HG03175 (cell line): ENCODE results near the gene TLK1.
"Not testable (repeated sequence)": the region's sequence is repeated elsewhere in the genome, so short reads cannot be mapped to it uniquely, and the experiment has no call there.

Source experiments
- ATAC-seq: cut with Tn5 transposase; IDR thresholded peaks from one replicate; pipeline ENCODE4 v1.9.1; 2021; ENCODE audit warnings: mild to moderate bottlenecking, moderate library complexity; ENCODE audit not compliant: unreplicated experiment

Gene TLK1

GRCh38 chr2:171171808-171172207 lies 11.1 kb upstream of the TLK1 start:
- no peak for ATAC-seq

- ATAC-seq: no peak
Observed at GRCh38 chr2:171169839-171170238, 9.1 kb upstream of the TLK1 start.

DNA sequence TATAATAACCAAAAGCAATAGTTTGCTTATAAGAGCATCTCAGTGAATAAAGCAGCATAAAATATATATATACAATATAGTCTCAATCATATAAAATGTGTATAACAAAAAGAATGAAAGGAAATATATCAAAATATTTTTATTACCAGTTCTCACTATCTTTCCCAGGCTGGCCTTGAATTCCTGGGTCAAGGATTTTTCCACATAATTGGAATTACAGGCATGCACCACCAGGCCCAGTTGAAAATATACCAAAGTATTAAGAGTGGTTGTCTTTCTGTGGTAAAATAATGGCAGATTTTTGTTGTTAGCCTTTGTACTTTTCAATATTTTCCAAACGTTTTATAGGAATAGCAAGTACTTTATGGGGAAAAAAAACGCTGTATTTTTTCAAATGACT lies 8.6 kb upstream of the TLK1 start:
- ATAC-seq: no peak

DNA sequence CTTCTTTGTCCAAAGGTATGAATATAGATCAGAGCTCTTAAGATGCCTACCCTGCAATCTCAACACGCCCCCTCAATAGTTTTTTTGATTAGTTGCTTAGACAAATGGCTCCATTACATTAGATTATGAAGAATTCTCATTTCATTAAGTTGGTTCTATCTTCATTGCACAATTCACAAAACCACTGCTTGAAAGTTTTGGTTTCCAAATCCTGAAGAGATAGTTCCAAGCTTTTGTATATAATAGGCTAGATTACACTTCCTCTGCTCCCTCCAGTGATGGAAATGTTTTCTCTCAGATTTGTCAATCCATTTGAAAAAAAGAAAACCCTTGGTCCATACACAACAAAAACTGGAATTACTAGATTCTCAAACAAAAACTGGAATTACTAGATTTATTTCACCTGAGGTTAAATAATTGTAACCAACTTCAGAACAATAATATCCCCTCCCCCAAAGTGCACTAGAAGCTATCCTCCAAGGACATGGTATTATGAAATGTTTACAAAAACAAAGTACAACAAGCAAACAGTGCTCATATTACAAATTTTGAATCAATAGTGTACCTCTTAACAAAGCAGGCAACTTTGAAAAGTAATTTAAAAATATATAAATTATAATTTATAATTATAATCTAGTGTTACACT lies 6.8 kb upstream of the TLK1 start:
- no peak for ATAC-seq

- ATAC-seq: no peak
Observed at GRCh38 chr2:171166328-171166983, 5.8 kb upstream of the TLK1 start.

GRCh38 chr2:171165967-171166327 lies 5.3 kb upstream of the TLK1 start:
- no peak for ATAC-seq

DNA sequence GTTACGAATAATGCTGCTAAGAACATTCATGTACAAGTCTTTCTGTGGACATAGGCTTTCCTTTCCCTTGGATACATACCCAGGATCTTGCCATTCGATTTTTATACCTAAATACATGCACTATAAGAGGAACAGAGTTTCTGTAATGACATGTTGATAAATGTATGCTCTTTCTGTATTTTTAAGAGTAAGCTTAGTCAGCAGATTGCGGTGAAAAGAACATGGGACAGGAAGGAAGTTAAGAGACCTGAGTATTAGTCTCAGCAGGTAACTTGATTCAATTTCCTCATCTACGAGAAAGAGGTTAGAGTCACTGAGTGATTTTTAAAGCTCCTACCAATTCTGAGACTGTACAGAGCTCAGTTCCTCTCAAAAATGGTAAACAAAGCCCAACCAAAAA lies 2.6 kb upstream of the TLK1 start:
- no peak for ATAC-seq

GRCh38 chr2:171162522-171163197 lies 2.0 kb upstream of the TLK1 start:
- ATAC-seq: not testable (repeated sequence)

- peak; percentile 56 for ATAC-seq
Observed at GRCh38 chr2:171160956-171161740, 455 bp upstream of the TLK1 start.

GRCh38 chr2:171159372-171160118 lies 1.1 kb downstream of the TLK1 start:
- peak; percentile 19 for ATAC-seq

DNA sequence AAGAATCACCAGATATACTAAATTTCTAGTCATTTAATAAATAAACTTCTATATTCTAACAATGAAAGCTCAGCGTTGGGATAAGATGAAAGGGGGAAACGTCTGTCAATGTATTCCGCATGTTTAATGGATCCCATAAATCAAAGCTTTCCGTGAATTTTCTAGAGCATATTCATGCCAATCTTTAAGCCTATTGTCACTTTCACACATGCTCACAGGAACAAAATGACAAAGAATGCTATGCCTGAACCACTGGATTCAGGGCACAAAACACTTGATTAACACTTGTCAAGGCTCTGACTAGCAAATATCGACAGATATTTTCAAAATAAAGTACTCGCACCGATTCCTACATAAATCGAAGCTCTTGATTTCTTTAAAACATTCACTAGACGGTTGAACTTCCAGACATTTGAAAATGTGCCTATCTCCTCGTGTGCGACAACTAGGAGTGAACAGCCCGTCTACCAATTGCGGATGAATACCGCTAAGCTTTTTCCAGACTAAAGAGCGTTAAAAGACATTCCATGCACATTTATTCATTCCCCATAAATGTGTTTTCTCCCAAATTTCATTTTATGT lies 1.8 kb downstream of the TLK1 start:
- ATAC-seq: no peak

- ATAC-seq: no peak
Observed at GRCh38 chr2:171158036-171158789, 2.5 kb downstream of the TLK1 start.

- no peak for ATAC-seq
Observed at GRCh38 chr2:171157109-171157500, 3.6 kb downstream of the TLK1 start.

GRCh38 chr2:171154348-171154747 lies 6.3 kb downstream of the TLK1 start:
- no peak for ATAC-seq

- no peak for ATAC-seq
Observed at GRCh38 chr2:171150694-171151285, 9.9 kb downstream of the TLK1 start.

DNA sequence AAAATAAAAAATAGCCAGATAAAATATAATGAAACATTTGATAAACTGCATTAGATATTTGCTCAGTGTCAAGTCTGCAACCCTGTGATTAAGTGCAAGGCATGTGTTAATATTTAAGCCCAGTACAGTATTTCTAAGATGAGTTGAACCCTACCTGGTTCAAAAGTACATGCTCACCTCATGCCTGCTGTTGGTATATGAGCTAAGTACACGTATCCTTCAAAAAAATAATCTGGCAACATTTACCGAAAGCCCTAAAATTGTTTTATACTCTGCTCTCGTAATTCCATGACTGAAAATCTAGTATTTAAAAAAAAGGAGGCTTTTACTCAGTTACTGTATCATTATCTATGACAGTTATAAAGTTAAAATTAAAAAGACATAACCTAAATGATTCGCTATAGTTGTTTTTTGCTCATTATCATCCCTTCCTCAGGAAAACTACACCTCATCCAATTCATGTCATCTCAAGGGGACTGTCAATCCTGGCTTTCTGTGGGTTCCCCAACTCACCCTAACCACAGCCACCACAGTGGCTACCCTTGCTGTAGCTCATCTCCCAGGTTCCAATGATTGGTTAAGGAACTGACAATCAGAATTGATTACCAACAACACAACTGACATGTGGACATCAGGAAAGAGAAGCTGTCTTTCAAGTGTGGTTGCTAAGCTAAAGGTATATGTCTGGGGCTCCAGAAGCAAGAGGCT lies 10.6 kb downstream of the TLK1 start:
- ATAC-seq: no peak

DNA sequence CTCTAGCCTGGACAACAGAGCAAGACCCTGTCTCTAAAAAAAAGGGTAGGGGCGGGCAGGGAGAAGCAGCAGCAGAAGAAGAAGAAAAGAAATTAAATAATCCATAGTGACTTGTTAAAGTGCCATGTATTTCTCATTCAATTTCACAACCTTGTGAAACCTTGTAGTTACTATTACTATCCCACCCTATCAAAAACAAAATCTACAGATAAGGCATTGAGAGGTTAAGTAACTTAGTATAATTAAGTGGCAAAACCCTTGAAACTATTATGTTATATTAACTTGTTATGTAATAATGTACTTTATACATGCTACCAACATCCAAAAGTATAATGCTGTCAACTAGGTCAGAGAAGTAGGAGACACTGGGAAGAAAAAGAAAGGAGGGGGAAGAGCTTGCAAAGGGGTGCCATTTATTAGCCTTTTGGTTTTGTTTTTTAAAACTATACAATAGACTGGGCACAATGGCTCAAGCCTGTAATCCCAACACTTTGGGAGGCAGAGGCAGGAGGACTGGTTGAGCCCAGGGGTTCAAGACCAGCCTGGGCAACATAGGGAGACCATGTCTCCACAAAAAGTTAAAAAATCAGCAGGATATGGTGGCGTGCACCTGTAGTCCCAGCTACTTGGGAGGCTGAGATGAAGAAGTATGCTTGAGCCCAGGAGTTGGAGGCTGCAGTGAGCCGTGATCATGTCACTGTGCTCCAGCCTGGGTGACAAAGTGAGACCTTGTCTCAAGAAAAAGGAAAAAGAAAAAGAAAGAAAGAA lies 11.3 kb downstream of the TLK1 start:
- no peak for ATAC-seq

DNA sequence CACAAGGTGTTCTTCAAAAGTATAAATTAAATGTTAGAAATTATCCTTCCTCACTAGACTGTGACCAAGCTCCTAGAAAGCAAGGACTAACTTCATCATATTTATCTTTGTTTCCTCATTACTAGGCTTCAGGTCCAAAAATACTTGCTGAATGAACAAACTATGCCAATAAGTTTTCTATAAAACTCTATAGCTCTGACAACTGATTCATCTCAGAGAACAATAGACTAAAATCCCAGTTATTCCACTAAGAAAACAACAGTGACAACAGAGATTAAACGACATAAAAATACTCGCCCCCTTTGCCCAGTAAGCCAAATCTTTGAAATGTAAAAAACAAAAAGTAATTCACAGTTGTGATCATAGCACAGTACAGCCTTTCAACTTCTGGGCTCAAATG lies 13.6 kb downstream of the TLK1 start:
- ATAC-seq: no peak
